Parathyroid adenoma (tissue), 2 donors: ENCODE results near the gene SLC4A11.
A peak's percentile ranks its signal among the peaks of the same experiment; 100 is the strongest.

Experiments
- H2AFZ ChIP-seq: fragments of 300-600 bp; sonication (generic); one replicate; pipeline ENCODE4 v1.7.0; 2017; ENCODE audit warnings: antibody characterized with exemption, mild to moderate bottlenecking
- H3K27ac ChIP-seq: fragments of 300-600 bp; sonication (generic); one replicate; pipeline ENCODE4 v1.7.0; 2017
- H3K27me3 ChIP-seq: fragments of 300-600 bp; sonication (generic); one replicate; pipeline ENCODE4 v1.7.0; 2017; ENCODE audit warnings: low read length; ENCODE audit not compliant: control insufficient read depth, insufficient read depth
- H3K36me3 ChIP-seq: fragments of 300-600 bp; sonication (generic); one replicate; pipeline ENCODE4 v1.7.0; 2017; ENCODE audit warnings: low read length; ENCODE audit not compliant: control insufficient read depth, insufficient read depth
- H3K4me1 ChIP-seq: fragments of 300-600 bp; sonication (generic); one replicate; pipeline ENCODE4 v1.7.0; 2017; ENCODE audit warnings: control low read depth
- H3K4me2 ChIP-seq: fragments of 300-600 bp; sonication (generic); one replicate; pipeline ENCODE4 v1.7.0; 2017; ENCODE audit warnings: low read length
- H3K4me3 ChIP-seq: fragments of 300-600 bp; sonication (generic); one replicate; pipeline ENCODE4 v1.7.0; 2017; ENCODE audit warnings: low read depth, low read length
- H3K79me2 ChIP-seq: fragments of 300-600 bp; sonication (generic); one replicate; pipeline ENCODE4 v1.7.0; 2017; ENCODE audit warnings: control low read depth
- H3K9ac ChIP-seq: fragments of 300-600 bp; sonication (generic); one replicate; pipeline ENCODE4 v1.7.0; 2017; ENCODE audit warnings: mild to moderate bottlenecking
- H3K9me3 ChIP-seq: fragments of 300-600 bp; sonication (generic); one replicate; pipeline ENCODE4 v1.7.0; 2017; ENCODE audit warnings: low read length; ENCODE audit not compliant: control insufficient read depth
- CTCF ChIP-seq: fragments of 300-600 bp; sonication (generic); IDR thresholded peaks from one replicate; pipeline ENCODE4 v1.7.0; 2017; ENCODE audit warnings: antibody characterized with exemption, mild to moderate bottlenecking
- donor health status: primary hyperparathyroidism.

SLC4A11 gene

GRCh38 chr20:3243718-3244358 lies 4.8 kb upstream of the SLC4A11 start:
- Histone ChIP-seq H3K4me1 (no peaks in the 10 kb centered on the region), H3K36me3 (no peaks in the 10 kb centered on the region), H3K9ac (no peak overlapping the region), H3K9me3 (no peaks in the 10 kb centered on the region), H3K79me2 (no peaks in the 10 kb centered on the region), H3K4me3 (no peak overlapping the region), H2AFZ (no peak overlapping the region), H3K4me2 (no peak overlapping the region), H3K27ac (no peak overlapping the region), H3K27me3 (no peaks in the 10 kb centered on the region)
- TF ChIP-seq CTCF: no peak

GRCh38 chr20:3242172-3242692 lies 3.2 kb upstream of the SLC4A11 start:
- no peaks in the 10 kb centered on the region for H3K36me3 ChIP-seq

GRCh38 chr20:3240776-3241363 lies 1.9 kb upstream of the SLC4A11 start:
- no peak overlapping the region for H2AFZ ChIP-seq
- TF ChIP-seq CTCF: no peak
- no peak overlapping the region for H3K9ac ChIP-seq
- H3K36me3 ChIP-seq: no peaks in the 10 kb centered on the region
- no peak overlapping the region for H3K27ac ChIP-seq
- H3K4me3 ChIP-seq: no peak overlapping the region
- no peaks in the 10 kb centered on the region for H3K79me2 ChIP-seq
- H3K4me2 ChIP-seq: no peak overlapping the region
- no peaks in the 10 kb centered on the region for H3K9me3 ChIP-seq
- no peaks in the 10 kb centered on the region for H3K4me1 ChIP-seq
- no peaks in the 10 kb centered on the region for H3K27me3 ChIP-seq

More at GRCh38 chr20:3242172-3242692, 3.2 kb upstream of the SLC4A11 start:
- TF ChIP-seq CTCF: no peak
- no peak overlapping the region for H3K4me2 ChIP-seq
- no peak overlapping the region for H3K9ac ChIP-seq
- H3K4me1 ChIP-seq: no peaks in the 10 kb centered on the region
- H3K27ac ChIP-seq: no peak overlapping the region
- H3K27me3 ChIP-seq: no peaks in the 10 kb centered on the region
- no peaks in the 10 kb centered on the region for H3K79me2 ChIP-seq
- no peak overlapping the region for H2AFZ ChIP-seq
- H3K9me3 ChIP-seq: no peaks in the 10 kb centered on the region
- no peak overlapping the region for H3K4me3 ChIP-seq

GRCh38 chr20:3239867-3240775 lies 1.1 kb upstream of the SLC4A11 start:
- Histone ChIP-seq H3K36me3 (no peaks in the 10 kb centered on the region), H3K4me3 (peak overlapping the region; percentile 27), H3K27me3 (no peaks in the 10 kb centered on the region), H2AFZ (peak overlapping the region; percentile 74), H3K9ac (no peak overlapping the region), H3K4me2 (peak overlapping the region; percentile 81), H3K79me2 (no peaks in the 10 kb centered on the region), H3K4me1 (no peaks in the 10 kb centered on the region), H3K27ac (no peak overlapping the region), H3K9me3 (no peaks in the 10 kb centered on the region)
- TF ChIP-seq CTCF: no peak
